SJCRH30 (cell line): ENCODE results near the gene CADM1. TPM values are rescaled to one million over a fixed set of nuclear protein-coding genes. Genes with fewer than 3 reads are reported as not detected.

Experiments
- DNase-seq, 2 experiments: peaks; one replicate each; pipeline ENCODE4 v3.0.0-alpha.2; 2015 to 2020
- H3K27ac ChIP-seq: fragments of 250-450 bp; sonication (Bioruptor Pico); 2 replicates; pipeline ENCODE4 v1.5.1; 2020; ENCODE audit warnings: mild to moderate bottlenecking, moderate library complexity
- H3K27me3 ChIP-seq: fragments of 250-450 bp; sonication (Bioruptor Pico); 2 replicates; pipeline ENCODE4 v1.5.1; 2020; ENCODE audit warnings: mild to moderate bottlenecking, moderate library complexity
- H3K36me3 ChIP-seq: fragments of 250-450 bp; sonication (Bioruptor Pico); 2 replicates; pipeline ENCODE4 v1.5.1; 2020; ENCODE audit warnings: mild to moderate bottlenecking, moderate library complexity
- H3K4me1 ChIP-seq: fragments of 250-450 bp; sonication (Bioruptor Pico); 2 replicates; pipeline ENCODE4 v1.5.1; 2020; ENCODE audit warnings: mild to moderate bottlenecking, moderate library complexity
- H3K4me3 ChIP-seq: fragments of 250-450 bp; sonication (Bioruptor Pico); 2 replicates; pipeline ENCODE4 v1.5.1; 2020; ENCODE audit warnings: mild to moderate bottlenecking, moderate library complexity
- H3K9me3 ChIP-seq: fragments of 250-450 bp; sonication (Bioruptor Pico); replicated peaks from 2 replicates; pipeline ENCODE4 v1.5.1; 2020; ENCODE audit warnings: mild to moderate bottlenecking, moderate library complexity
- total RNA-seq: library from RNA; depleted of rRNA; stranded (reverse); fragments of >200 nt; shearing (Covaris generic); gene quantifications from 2 replicates; pipeline ENCODE4 v1.2.3, GENCODE V29; 2014

Gene CADM1
- total RNA-seq, 1 experiment from 2014 or later, result 6.0 TPM

DNA sequence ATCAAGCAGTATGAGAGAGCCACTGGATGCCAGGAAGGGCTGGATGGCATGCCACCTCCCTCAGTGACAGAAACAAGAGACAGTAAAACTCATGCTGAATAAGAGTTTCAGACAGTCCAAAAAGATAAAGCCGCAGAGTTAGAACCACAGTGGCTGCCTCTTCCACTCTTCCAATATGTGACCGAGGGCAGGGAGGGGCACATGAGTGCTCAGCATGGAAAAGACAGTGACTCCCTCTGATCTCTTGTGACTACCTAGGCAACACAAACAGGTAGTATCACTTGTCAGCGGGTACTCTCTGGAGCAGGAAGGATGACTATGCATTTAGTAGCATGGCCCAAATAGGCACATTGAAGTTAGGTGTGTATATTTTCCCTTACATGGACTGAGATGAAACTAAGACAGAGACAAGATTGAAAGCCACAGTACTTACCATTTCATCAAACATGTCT is 295.4 kb downstream of the CADM1 start:
- Histone ChIP-seq H3K27ac (no peak overlapping the region), H3K9me3 (no peaks in the 10 kb centered on the region)
- no peak for DNase-seq

DNA sequence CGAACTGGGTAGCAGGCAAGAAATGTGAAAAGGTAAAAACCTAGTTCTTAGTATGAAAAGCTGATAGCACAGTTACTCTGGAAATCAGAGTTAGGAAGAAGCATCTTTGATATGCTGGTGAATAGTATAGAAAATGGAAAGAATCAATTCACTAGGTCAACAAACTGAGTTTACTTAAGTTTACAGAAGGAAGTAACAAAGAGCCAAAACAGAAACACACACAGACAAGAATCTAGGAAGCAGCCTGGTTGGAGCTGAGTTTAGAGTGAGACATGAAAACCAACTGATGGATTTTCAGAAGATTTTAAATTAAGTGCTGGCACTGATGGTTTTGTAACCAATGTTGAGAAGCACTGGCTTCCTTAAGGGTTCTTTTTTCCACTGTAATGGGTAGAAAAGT is 296.3 kb downstream of the CADM1 start:
- no peak for DNase-seq
- H3K4me3 ChIP-seq, result no peak overlapping the region
- no peaks in the 10 kb centered on the region for H3K27me3 ChIP-seq
- no peaks in the 10 kb centered on the region for H3K9me3 ChIP-seq
- H3K4me1 ChIP-seq, result no peaks in the 10 kb centered on the region
- H3K36me3 ChIP-seq, result no peaks in the 10 kb centered on the region
- H3K27ac ChIP-seq, result no peak overlapping the region

More for the DNA sequence above, 295.4 kb downstream of the CADM1 start:
- H3K27me3 ChIP-seq, result no peaks in the 10 kb centered on the region
- no peaks in the 10 kb centered on the region for H3K36me3 ChIP-seq
- no peak overlapping the region for H3K4me3 ChIP-seq
- no peaks in the 10 kb centered on the region for H3K4me1 ChIP-seq

DNA sequence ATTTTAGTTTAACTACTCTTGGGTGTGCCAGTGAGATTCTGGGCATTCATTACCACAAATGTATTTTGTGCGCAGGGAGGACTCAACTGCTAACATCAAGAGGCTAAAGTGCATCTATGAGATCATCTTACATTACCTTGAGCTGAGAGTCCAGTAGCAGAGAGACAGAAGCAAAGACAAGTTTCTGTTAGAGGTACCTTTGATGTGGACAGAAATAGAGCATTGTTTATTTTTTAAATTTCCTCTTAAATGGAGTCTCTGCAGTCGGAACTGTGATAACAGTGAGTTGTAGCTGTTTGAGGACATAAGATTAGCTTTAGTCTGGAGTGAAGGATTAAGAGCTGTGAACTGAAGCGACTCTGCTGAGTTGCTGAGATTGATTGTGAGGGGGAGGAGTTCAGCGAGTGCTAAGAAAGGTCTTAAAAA is 297.0 kb downstream of the CADM1 start:
- no peaks in the 10 kb centered on the region for H3K4me1 ChIP-seq

DNA sequence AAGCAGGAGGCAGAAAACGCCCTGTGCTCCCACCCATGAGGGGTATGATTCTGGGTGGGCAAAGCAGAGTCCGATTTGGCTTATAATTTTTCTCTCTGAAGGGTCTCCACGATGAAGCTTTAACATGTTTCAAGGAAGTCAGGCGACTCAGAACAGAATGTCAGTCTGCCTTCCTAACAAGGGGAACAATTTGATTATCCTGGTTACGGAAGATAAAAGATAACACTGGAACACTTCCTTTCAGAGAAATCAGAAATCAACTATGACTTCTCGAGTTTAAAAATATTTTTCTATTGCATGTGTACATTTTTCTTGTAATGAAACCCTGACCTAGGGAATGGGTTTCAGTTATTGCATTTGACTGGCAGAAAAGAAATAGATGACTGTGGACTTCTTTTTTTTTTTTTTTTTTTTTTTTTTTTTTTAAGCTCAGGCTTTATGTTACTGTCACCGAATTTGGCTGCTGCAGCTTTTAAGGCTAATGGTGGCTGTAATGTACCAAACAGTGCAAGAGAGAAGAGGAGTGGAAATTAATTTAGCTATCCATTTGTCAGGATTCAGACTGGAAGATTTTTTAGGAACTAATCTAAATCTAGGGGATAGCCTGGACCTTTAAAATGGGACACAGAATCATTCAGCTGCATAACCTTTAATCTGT is 297.7 kb downstream of the CADM1 start:
- no peaks in the 10 kb centered on the region for H3K9me3 ChIP-seq
- no peaks in the 10 kb centered on the region for H3K36me3 ChIP-seq
- H3K27me3 ChIP-seq, result no peaks in the 10 kb centered on the region
- H3K27ac ChIP-seq, result no peak overlapping the region
- no peak overlapping the region for H3K4me3 ChIP-seq
- no peak for DNase-seq
- H3K4me1 ChIP-seq, result no peaks in the 10 kb centered on the region

More for the DNA sequence above, 297.0 kb downstream of the CADM1 start:
- no peak overlapping the region for H3K27ac ChIP-seq
- no peaks in the 10 kb centered on the region for H3K9me3 ChIP-seq
- no peak for DNase-seq
- no peaks in the 10 kb centered on the region for H3K36me3 ChIP-seq
- H3K27me3 ChIP-seq, result no peaks in the 10 kb centered on the region
- no peak overlapping the region for H3K4me3 ChIP-seq

DNA sequence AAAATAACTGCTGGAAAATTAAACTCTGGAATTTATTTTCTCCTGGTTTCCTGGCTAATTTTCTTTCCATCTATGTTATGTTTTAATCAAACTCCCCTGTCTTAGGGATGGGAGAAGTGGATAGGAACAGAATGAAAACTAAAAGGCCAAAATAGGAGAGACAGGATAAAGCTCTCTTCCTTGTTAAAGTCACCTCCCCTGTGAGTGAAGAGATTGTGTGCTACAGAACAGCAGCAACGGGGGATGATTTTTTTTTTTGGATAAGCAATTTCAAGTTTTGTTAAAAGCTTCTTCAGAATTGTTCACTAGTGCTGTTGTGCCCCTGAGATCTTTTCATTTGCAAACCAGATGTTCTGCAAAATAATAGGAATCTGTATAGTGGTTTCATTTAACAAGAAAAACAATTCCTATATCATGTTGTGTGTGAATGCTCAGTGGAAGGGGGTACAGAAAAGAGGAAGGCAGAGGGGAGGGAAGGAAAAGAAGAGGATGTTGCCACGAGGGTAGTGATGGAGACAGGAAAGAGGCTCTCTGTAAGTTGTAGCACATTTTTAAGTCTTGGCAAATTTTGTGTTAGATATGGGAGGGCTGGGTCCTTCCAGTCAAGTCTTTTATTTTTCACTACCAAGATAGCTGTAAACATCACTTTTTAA is 301.2 kb downstream of the CADM1 start:
- Histone ChIP-seq H3K4me1 (no peaks in the 10 kb centered on the region), H3K36me3 (no peaks in the 10 kb centered on the region), H3K9me3 (no peaks in the 10 kb centered on the region), H3K27ac (no peak overlapping the region), H3K27me3 (no peaks in the 10 kb centered on the region), H3K4me3 (no peak overlapping the region)
- no peak for DNase-seq

DNA sequence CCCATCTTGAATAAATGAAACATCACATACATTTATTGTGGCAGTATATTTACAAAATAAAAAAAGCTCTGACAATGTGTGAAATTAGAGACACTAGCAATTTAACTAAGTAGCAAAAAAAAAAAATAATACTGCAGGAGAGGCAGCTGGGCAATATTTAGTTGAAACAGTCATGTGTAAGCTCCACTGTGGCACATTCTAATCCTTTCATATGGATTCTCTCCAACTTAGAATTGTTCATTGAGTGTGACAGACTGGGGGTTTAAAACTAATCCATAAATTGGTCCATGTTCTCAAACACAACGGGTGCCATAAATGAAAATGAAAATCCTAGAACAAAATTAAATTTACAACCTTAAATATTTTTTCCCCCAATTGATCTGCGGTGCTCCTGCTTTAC is 302.1 kb downstream of the CADM1 start:
- H3K27ac ChIP-seq, result no peak overlapping the region
- no peaks in the 10 kb centered on the region for H3K36me3 ChIP-seq
- no peaks in the 10 kb centered on the region for H3K27me3 ChIP-seq
- H3K4me1 ChIP-seq, result no peaks in the 10 kb centered on the region
- no peaks in the 10 kb centered on the region for H3K9me3 ChIP-seq
- no peak overlapping the region for H3K4me3 ChIP-seq
- DNase-seq, result no peak

DNA sequence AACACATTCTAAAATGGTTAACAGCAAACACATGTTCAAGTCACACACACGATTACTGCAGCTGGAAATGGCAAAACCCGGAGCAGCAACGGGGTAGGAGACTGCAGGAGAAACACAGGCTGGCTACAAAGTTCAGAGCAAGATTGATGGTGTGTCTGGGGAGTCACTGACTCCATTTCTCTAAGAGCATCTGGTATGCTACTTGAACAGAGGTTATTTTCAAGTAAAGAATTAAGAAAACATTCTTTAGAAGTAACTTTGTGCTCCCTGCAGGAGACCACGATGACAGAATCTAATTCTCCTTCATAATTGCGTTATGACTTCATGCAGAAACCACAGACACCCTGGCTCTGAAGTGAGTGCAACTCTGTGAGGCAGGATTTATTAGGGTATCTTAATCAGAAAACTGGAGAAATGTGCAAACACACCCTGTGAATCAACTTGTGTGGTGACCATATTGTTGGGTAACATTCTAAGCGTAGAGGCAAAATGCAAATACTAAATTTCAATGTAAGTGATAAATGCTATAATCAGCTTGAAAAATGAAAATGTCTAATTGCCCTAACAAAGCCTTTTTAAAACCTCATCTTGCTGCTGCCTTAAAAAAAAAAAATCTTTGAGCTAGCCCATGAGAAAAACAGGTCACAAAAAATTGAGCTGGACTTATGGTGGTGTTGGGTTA is 303.0 kb downstream of the CADM1 start:
- Histone ChIP-seq H3K27ac (no peak overlapping the region), H3K4me1 (no peaks in the 10 kb centered on the region), H3K36me3 (no peaks in the 10 kb centered on the region), H3K27me3 (no peaks in the 10 kb centered on the region), H3K4me3 (no peak overlapping the region), H3K9me3 (no peaks in the 10 kb centered on the region)
- DNase-seq, result no peak

DNA sequence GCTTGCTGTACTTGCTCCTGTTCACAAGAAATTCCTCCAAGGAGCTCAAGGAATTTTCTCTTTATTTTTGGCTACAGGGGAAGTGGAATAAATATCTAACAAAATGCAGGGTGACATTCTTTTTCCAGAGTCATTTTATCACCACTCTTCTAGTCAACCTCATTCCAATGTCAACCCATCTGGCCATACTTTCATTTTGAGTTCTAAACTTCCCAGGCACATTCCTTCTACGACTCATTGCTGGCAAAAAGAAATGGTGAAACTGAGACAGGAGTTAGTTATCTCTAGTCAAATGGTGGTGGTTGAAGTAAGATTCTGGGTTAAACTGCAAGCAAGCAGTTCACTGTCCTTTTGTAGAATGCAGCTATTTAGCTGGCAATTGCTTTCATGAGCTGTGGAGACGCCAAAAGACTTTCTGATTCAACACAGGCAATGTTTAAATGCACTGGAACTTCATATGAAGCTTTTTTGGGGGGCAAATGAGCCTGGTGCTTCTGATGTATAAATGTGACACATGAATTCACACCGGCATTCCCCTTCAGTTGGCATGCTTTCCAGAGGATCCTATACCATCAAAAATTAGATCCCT is 304.6 kb downstream of the CADM1 start:
- no peaks in the 10 kb centered on the region for H3K36me3 ChIP-seq
- no peak overlapping the region for H3K27ac ChIP-seq
- DNase-seq, result no peak
- no peak overlapping the region for H3K4me3 ChIP-seq
- no peaks in the 10 kb centered on the region for H3K27me3 ChIP-seq
- no peaks in the 10 kb centered on the region for H3K4me1 ChIP-seq
- H3K9me3 ChIP-seq, result no peaks in the 10 kb centered on the region

DNA sequence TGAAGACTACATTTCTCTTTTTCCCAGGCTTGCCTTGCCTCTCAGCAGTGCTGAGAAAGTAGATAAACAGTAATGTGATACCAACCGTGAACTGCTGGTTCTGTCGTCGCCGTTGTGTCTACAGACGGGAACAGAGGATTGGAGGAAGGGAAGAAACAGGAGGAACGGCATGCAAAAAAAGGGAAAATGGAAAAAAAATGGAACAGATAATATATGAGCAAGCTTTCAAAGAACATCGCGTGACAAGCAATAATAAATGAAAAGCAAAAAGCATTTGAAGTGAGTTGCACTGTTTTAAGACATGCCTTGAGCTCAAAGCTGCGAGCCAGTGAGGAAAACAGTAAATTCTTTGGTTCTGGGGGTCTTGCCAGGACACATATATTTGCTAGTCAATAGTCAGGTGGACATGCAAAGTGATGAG is 305.9 kb downstream of the CADM1 start:
- peak in 1 of 2 experiments; percentile 1 for DNase-seq
- H3K4me1 ChIP-seq, result no peaks in the 10 kb centered on the region
- H3K36me3 ChIP-seq, result no peaks in the 10 kb centered on the region

DNA sequence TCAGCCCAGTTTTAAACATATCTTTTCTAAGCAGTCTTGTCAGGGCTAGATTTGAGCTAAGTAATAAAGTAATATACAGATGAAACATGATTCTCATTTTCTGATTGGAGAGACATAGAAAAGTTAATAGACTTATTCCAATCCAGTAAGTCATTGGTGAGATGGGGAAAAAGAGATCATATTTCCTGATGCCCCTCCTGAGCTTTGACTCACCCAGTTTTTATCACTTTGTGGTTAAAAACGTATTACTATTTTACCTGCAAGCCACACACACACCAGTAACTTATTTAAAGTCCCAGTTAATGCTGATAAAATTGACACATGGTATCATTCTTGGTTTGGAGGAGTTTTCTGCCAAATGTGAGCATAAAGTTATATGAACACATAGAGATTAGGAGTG is 306.8 kb downstream of the CADM1 start:
- Histone ChIP-seq H3K27ac (no peak overlapping the region), H3K4me1 (no peaks in the 10 kb centered on the region), H3K27me3 (no peaks in the 10 kb centered on the region), H3K36me3 (no peaks in the 10 kb centered on the region), H3K4me3 (no peak overlapping the region), H3K9me3 (no peaks in the 10 kb centered on the region)
- DNase-seq, result no peak

More for the DNA sequence above, 305.9 kb downstream of the CADM1 start:
- no peak overlapping the region for H3K27ac ChIP-seq
- H3K27me3 ChIP-seq, result no peaks in the 10 kb centered on the region
- H3K9me3 ChIP-seq, result no peaks in the 10 kb centered on the region
- no peak overlapping the region for H3K4me3 ChIP-seq

DNA sequence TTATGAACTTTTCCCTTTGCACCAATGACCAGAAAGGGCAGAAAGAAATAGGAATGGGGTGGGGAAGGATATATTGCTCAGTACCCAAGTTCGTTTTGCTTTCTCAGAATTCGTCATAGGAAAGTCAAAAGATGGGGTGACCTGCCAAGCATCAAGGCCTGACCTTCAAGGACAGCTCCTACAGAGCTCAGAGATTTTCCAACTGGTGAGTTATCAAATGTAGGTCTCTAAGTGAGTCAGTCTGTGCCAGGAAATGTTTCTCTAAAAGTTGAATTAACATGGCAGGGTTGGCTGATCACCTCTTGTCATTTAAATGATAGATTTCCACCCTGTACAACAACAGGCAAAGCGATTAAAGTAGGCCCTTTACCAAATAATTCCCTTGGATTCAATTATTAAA is 307.2 kb downstream of the CADM1 start:
- Histone ChIP-seq H3K36me3 (no peaks in the 10 kb centered on the region), H3K9me3 (no peaks in the 10 kb centered on the region), H3K4me1 (no peaks in the 10 kb centered on the region), H3K27me3 (no peaks in the 10 kb centered on the region), H3K4me3 (no peak overlapping the region), H3K27ac (no peak overlapping the region)
- no peak for DNase-seq

DNA sequence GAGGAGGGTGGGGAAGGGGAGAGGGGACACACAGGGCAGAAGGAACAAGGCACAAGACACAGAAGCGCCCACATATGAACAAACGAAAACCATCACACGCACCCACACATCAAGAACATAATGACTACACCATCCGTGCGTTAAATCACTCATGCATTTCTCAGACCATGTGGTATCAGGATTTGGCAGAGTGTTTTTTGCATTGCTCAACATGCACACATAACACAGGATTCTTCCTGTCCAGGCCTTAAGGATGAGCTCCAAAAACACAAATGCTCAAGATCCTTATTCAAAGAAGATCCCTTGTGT is 309.5 kb downstream of the CADM1 start:
- no peak overlapping the region for H3K27ac ChIP-seq
- no peaks in the 10 kb centered on the region for H3K36me3 ChIP-seq
- no peak for DNase-seq
- no peak overlapping the region for H3K4me3 ChIP-seq
- no peaks in the 10 kb centered on the region for H3K4me1 ChIP-seq
- no peaks in the 10 kb centered on the region for H3K9me3 ChIP-seq
- H3K27me3 ChIP-seq, result no peaks in the 10 kb centered on the region

DNA sequence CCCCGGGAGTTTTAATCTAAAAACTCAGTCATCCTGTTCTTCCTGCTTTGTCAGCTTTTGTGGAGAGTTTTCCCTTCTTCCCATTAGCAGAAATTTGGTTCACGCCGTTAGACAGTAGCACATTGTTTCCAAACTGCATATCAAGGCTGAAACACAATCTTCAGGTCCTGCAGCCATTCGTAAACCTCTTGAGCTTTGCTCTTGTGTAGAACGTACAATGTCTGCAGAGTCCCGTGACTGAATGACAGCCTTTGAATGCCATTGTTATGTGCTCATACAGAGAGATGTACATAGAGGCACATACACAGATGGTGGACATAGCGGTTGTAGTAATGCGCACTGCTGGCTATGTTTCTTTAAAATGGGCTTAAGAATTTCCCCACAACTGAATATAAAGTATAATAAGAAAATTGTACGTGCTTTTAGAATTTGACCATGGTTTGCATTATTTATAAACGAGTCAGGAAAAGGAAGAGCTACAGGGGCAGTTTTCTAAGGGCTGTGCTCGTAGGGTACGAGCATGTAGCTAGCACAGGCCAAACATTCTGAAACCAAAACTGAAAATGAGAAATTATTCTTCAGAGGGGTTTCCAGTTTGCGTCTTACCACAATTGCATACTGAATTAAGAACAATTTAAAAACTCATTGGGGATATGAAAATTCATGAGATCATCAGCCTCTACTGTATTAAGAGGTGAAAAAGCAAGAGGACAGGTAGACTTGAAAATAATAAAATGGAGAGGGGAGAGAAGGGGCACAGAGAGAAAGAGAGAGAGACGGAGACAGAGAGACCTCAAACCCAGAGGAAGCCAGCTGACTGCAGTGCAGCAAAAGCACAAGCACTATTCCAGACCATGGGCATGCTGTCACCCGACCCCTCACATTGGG is 310.1 kb downstream of the CADM1 start:
- H3K27me3 ChIP-seq, result no peaks in the 10 kb centered on the region
- H3K4me3 ChIP-seq, result no peak overlapping the region
- DNase-seq, result peak in 1 of 2 experiments; percentile 1
- H3K4me1 ChIP-seq, result no peaks in the 10 kb centered on the region
- no peak overlapping the region for H3K27ac ChIP-seq
- no peaks in the 10 kb centered on the region for H3K36me3 ChIP-seq
- H3K9me3 ChIP-seq, result no peaks in the 10 kb centered on the region

DNA sequence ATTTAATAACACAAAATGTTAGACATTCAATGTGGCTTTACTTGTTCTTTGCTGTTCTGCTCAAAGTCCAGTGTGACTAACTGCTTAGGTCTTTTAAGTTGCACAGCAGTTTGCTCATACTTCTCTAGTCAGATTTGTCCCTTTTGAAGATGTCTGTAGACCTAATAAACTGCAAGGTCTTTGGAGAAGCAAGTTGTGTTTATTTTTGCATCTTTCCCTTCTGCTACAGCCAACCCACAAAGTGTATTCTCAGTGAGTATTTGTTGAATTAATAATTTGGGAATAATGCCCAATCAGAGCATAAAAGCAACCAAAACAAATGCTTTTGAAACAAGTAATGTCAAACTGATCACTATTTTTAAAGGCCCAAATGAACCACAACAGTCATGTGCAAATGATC is 312.5 kb downstream of the CADM1 start:
- Histone ChIP-seq H3K9me3 (no peaks in the 10 kb centered on the region), H3K4me3 (no peak overlapping the region), H3K27ac (no peak overlapping the region), H3K27me3 (no peaks in the 10 kb centered on the region), H3K4me1 (no peaks in the 10 kb centered on the region), H3K36me3 (no peaks in the 10 kb centered on the region)
- no peak for DNase-seq
